HCT116 (cell line): Measurements from ENCODE around the gene NDUFB2. TPM values are rescaled to one million over a fixed set of nuclear protein-coding genes. Genes with fewer than 3 reads are reported as not detected.

Source experiments
- ATAC-seq: fragments of 200-7000 bp; cut with Tn5 transposase; 2 replicates; pipeline ENCODE4 v1.9.1; 2020; ENCODE audit warnings: mild to moderate bottlenecking, moderate library complexity
- BruUV-seq: library from RNA; stranded (reverse); fragments of 400-500 nt; replicated peaks from 2 replicates; lab custom pipeline; 2021; lab: Mats Ljungman, UMichigan
- CTCF ChIA-PET: fragments of 300-600 bp; sonication (Branson Sonifier 250); formaldehyde crosslinking; loops from one replicate; lab custom pipeline; 2021; ENCODE audit warnings: antibody characterized with exemption; lab: Charles Lee
- POLR2A ChIA-PET: fragments of 300-600, 350-600 bp; sonication (Branson Sonifier 250); formaldehyde crosslinking; loops from one replicate; lab custom pipeline; 2021; ENCODE audit warnings: antibody characterized with exemption; lab: Charles Lee
- RAD21 ChIA-PET, 2 experiments: fragments of 300-600 bp; sonication (Branson Sonifier 250); formaldehyde crosslinking; loops; one replicate each; lab custom pipeline; 2023; ENCODE audit warnings: low total read pairs in 2 of 2; ENCODE audit not compliant: uncharacterized antibody in 2 of 2, unreplicated experiment in 2 of 2, low non-redundant PET in 1 of 2; lab: Charles Lee
- DNase-seq: peaks from one replicate; pipeline ENCODE4 v3.0.0-alpha.2; 2010; ENCODE audit warnings: low read depth, low spot score
- H2AFZ ChIP-seq: fragments of 200-600 bp; shearing (Covaris generic), sonication (generic); 2 replicates; pipeline ENCODE4 v1.6.1; 2017; ENCODE audit warnings: low read depth, mixed run types, mixed read lengths, antibody characterized with exemption, low read length; ENCODE audit not compliant: poor library complexity, severe bottlenecking
- H3K27ac ChIP-seq: 2 replicates; pipeline ENCODE4 v1.5.1; 2012; ENCODE audit warnings: low read depth, low read length
- H3K27me3 ChIP-seq: fragments of 200-600 bp; sonication (generic); 2 replicates; pipeline ENCODE4 v1.6.1; 2016; ENCODE audit warnings: mixed run types, low read length, mixed read lengths; ENCODE audit not compliant: insufficient read depth
- H3K36me3 ChIP-seq, 2 experiments: fragments of 200-500 bp in 1 of 2; fragments of 200-600 bp in 1 of 2; sonication (Bioruptor generic) in 1 of 2; sonication (generic) in 1 of 2; 2 replicates each; pipeline versions ENCODE4 v1.5.1 to v1.6.1; 2014 to 2016; ENCODE audit warnings: low read length in 2 of 2, inconsistent platforms in 1 of 2, mixed read lengths in 1 of 2, mixed run types in 1 of 2; ENCODE audit not compliant: insufficient read depth in 2 of 2, control insufficient read depth in 1 of 2
- H3K4me1 ChIP-seq, 2 experiments: fragments of 200-600 bp in 1 of 2; sonication (generic) in 1 of 2; 2 replicates each; pipeline versions ENCODE4 v1.5.1 to v1.6.1; 2012 to 2017; ENCODE audit warnings: low read length in 2 of 2, inconsistent platforms in 1 of 2, mild to moderate bottlenecking in 1 of 2, mixed read lengths in 1 of 2, mixed run types in 1 of 2, moderate library complexity in 1 of 2; ENCODE audit not compliant: insufficient read depth in 2 of 2, control insufficient read depth in 1 of 2
- H3K4me2 ChIP-seq: fragments of 200-600 bp; sonication (generic); 2 replicates; pipeline ENCODE4 v1.6.1; 2017; ENCODE audit warnings: mixed run types, low read length, mixed read lengths
- H3K4me3 ChIP-seq, 2 experiments: fragments of 200-600 bp in 1 of 2; sonication (generic) in 1 of 2; replicated peaks in 1 of 2; 2 replicates each; pipeline ENCODE4 v1.5.1; 2011 to 2016; ENCODE audit warnings: low read length in 2 of 2, control low read depth in 1 of 2, low read depth in 1 of 2, mild to moderate bottlenecking in 1 of 2, mixed read lengths in 1 of 2, mixed run types in 1 of 2
- H3K79me2 ChIP-seq: fragments of 200-600 bp; sonication (generic); 2 replicates; pipeline ENCODE4 v1.6.1; 2017; ENCODE audit warnings: mild to moderate bottlenecking, mixed run types, low read length, moderate library complexity, mixed read lengths; ENCODE audit not compliant: insufficient read depth
- H3K9ac ChIP-seq: fragments of 200-600 bp; sonication (generic); 2 replicates; pipeline ENCODE4 v1.6.1; 2016; ENCODE audit warnings: low read length, mixed read lengths
- H3K9me2 ChIP-seq: fragments of 200-600 bp; sonication (generic), shearing (Covaris generic); 2 replicates; pipeline ENCODE4 v1.6.1; 2017; ENCODE audit warnings: mixed run types, mild to moderate bottlenecking, moderate library complexity; ENCODE audit not compliant: insufficient read depth
- H3K9me3 ChIP-seq, 2 experiments: fragments of 200-500 bp in 1 of 2; fragments of 200-600 bp in 1 of 2; sonication (Bioruptor generic) in 1 of 2; sonication (generic) in 1 of 2; 2 replicates each; pipeline ENCODE4 v1.6.1; 2014 to 2017; ENCODE audit warnings: low read length in 2 of 2, mixed read lengths in 2 of 2, inconsistent platforms in 1 of 2, low read depth in 1 of 2, mild to moderate bottlenecking in 1 of 2, mixed run types in 1 of 2, moderate library complexity in 1 of 2; ENCODE audit not compliant: control insufficient read depth in 1 of 2, insufficient read depth in 1 of 2
- H4K20me1 ChIP-seq: fragments of 200-600 bp; sonication (generic), shearing (Covaris generic); 2 replicates; pipeline ENCODE4 v1.6.1; 2017; ENCODE audit warnings: mixed run types, mild to moderate bottlenecking, moderate library complexity; ENCODE audit not compliant: insufficient read depth
- CEBPB ChIP-seq: IDR thresholded peaks from 2 replicates; pipeline ENCODE4 v1.6.1; 2012; ENCODE audit warnings: low read depth
- EGR1 ChIP-seq: IDR thresholded peaks from 2 replicates; pipeline ENCODE4 v1.6.1; 2012; ENCODE audit warnings: low read depth
- EZH2 ChIP-seq: fragments of 200-600 bp; sonication (generic); IDR thresholded peaks from 2 replicates; pipeline ENCODE4 v1.6.1; 2017; ENCODE audit warnings: antibody characterized with exemption, mixed run types
- POLR2AphosphoS5 ChIP-seq: IDR thresholded peaks from 2 replicates; pipeline ENCODE4 v1.6.1; 2011; ENCODE audit warnings: mild to moderate bottlenecking, low read depth, low read length, moderate library complexity
- RAD21 ChIP-seq: IDR thresholded peaks from 2 replicates; pipeline ENCODE4 v1.6.1; 2012; ENCODE audit warnings: low read depth, mild to moderate bottlenecking
- SIN3A ChIP-seq: IDR thresholded peaks from 2 replicates; pipeline ENCODE4 v1.6.1; 2012; ENCODE audit warnings: low read depth
- SP1 ChIP-seq: IDR thresholded peaks from 2 replicates; pipeline ENCODE4 v1.6.1; 2012; ENCODE audit warnings: low read depth
- SRF ChIP-seq: IDR thresholded peaks from 2 replicates; pipeline ENCODE4 v1.6.1; 2012; ENCODE audit warnings: low read depth
- TCF7L2 ChIP-seq: IDR thresholded peaks from 2 replicates; pipeline ENCODE4 v1.7.0; 2011; ENCODE audit warnings: borderline replicate concordance, inconsistent platforms; ENCODE audit not compliant: insufficient read depth, insufficient read length; ENCODE audit errors: extremely low read depth
- YY1 ChIP-seq: IDR thresholded peaks from 2 replicates; pipeline ENCODE4 v1.6.1; 2011; ENCODE audit warnings: low read length, low read depth, moderate library complexity, mild to moderate bottlenecking; ENCODE audit not compliant: insufficient replicate concordance; ENCODE audit errors: extremely low read depth
- ZFX ChIP-seq: fragments of 450-650 bp; IDR thresholded peaks from 2 replicates; pipeline ENCODE4 v1.6.1; 2017
- ZNF274 ChIP-seq: fragments of 200-500 bp; sonication (Bioruptor generic); IDR thresholded peaks from 2 replicates; pipeline ENCODE4 v1.6.1; 2014; ENCODE audit warnings: mild to moderate bottlenecking, low read depth, low read length, inconsistent platforms
- intact Hi-C: fragments of 100-400 bp; cut with micrococcal nuclease; formaldehyde crosslinking; loops from 2 replicates; pipeline ENCODE4 v1.10.0; 2022
- total RNA-seq: library from RNA; stranded (reverse); gene quantifications from one replicate; pipeline ENCODE4 v1.2.1, GENCODE V29; 2021; ENCODE audit not compliant: unreplicated experiment
- TF ChIP-seq, protein P1 (sequence below): IDR thresholded peaks from 2 replicates; pipeline ENCODE4 v1.6.1; 2012
- TF ChIP-seq, protein P2 (sequence below): IDR thresholded peaks from 2 replicates; pipeline ENCODE4 v1.6.1; 2012
- TF ChIP-seq, protein P3 (sequence below), 3 experiments: fragments of 200-600 bp in 1 of 3; sonication (generic) in 1 of 3; IDR thresholded peaks in 2 of 3; conservative IDR thresholded peaks in 1 of 3; 2 replicates each; pipeline ENCODE4 v1.5.1; 2012 to 2017; ENCODE audit warnings: low read depth in 2 of 3, low read length in 2 of 3, antibody characterized with exemption in 1 of 3, borderline replicate concordance in 1 of 3, control low read depth in 1 of 3, mild to moderate bottlenecking in 1 of 3, mixed read lengths in 1 of 3, mixed run types in 1 of 3, moderate library complexity in 1 of 3; ENCODE audit not compliant: insufficient read depth in 1 of 3

Gene NDUFB2
- total RNA-seq, 1 experiment from 2014 or later = 143 TPM

DNA sequence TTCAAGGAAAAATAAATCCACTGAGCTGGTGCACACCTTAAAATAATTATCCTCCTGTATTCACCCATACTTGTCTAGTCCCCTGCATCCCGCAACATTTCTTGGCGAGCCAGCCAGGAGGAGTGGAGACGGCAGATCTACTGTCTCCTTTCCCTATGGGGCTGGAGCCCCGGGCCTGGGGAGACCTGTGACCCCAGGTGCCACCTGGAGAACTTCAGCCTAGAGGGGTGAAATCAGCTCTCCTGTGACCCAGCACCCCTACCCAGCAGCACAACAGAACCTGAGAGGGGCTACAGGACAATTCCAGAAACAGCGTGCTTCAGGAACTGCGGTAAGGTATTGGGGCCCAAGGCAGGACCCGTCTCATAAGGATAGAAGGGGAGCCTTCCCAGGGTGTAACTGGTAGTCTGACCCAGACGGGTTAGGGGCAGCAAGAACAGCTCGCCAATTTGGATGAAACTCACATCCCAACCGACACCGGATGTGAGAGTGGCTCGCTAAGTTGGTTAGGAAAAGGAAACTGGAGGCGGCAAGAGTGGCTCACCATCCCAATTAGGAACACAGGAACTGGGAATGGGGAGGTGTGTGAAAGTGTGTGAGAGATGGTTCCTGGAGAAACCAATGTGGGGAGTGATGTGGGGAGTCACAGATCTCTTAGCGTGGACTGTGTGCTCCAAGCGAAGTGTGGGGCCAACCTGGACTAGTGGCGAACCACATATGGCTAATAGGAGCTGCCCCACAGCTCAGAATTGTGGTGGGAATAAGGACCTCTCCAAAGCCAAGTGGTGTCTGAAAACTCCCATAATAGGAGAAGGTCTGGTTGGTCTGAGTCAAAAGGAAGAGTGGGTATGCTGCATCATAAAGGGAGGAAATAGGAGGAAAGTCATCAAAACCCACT is 40.7 kb upstream of the NDUFB2 start:
- Histone ChIP-seq H3K4me1 (peaks cover 0 to 9% of the 10 kb centered on the region in 2 experiments; a peak in 1 of 4 replicates), H3K36me3 (no peaks in the 10 kb centered on the region), H3K27ac (no peak overlapping the region), H3K9me2 (no peaks in the 10 kb centered on the region), H3K4me2 (no peak overlapping the region; the same call in 1 of the 2 replicates), H3K4me3 (no peak overlapping the region), H4K20me1 (no peaks in the 10 kb centered on the region), H3K27me3 (peaks cover 4% of the 10 kb centered on the region; the same call in 1 of the 2 replicates), H3K79me2 (no peaks in the 10 kb centered on the region), H3K9ac (no peak overlapping the region), H2AFZ (no peak overlapping the region), H3K9me3 (no peaks in the 10 kb centered on the region)
- ChIA-PET RAD21 (no interaction called here), CTCF (no interaction called here), POLR2A (interaction anchor here (0.6 kb wide), 1 partner anchor 257 kb away, joined by 4 read pairs; the partner anchor contains the start of gene SLC37A3)
- BruUV-seq = no TSS peak
- intact Hi-C loops = no loop called here
- TF ChIP-seq SIN3A (no peak), RAD21 (no peak), EZH2 (no peak), ZNF274 (no peak), CEBPB (no peak), EGR1 (no peak), YY1 (no peak), SP1 (no peak), POLR2AphosphoS5 (no peak), SRF (no peak), ZFX (no peak), TCF7L2 (no peak)
- TF ChIP-seq, protein P1, sequence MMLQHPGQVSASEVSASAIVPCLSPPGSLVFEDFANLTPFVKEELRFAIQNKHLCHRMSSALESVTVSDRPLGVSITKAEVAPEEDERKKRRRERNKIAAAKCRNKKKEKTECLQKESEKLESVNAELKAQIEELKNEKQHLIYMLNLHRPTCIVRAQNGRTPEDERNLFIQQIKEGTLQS = no peak
- TF ChIP-seq, protein P2, sequence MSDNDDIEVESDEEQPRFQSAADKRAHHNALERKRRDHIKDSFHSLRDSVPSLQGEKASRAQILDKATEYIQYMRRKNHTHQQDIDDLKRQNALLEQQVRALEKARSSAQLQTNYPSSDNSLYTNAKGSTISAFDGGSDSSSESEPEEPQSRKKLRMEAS = no peak
- TF ChIP-seq, protein P3, sequence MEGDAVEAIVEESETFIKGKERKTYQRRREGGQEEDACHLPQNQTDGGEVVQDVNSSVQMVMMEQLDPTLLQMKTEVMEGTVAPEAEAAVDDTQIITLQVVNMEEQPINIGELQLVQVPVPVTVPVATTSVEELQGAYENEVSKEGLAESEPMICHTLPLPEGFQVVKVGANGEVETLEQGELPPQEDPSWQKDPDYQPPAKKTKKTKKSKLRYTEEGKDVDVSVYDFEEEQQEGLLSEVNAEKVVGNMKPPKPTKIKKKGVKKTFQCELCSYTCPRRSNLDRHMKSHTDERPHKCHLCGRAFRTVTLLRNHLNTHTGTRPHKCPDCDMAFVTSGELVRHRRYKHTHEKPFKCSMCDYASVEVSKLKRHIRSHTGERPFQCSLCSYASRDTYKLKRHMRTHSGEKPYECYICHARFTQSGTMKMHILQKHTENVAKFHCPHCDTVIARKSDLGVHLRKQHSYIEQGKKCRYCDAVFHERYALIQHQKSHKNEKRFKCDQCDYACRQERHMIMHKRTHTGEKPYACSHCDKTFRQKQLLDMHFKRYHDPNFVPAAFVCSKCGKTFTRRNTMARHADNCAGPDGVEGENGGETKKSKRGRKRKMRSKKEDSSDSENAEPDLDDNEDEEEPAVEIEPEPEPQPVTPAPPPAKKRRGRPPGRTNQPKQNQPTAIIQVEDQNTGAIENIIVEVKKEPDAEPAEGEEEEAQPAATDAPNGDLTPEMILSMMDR (IDR thresholded peaks at IDR 0.05 in 2 of 3, conservative IDR thresholded peaks at IDR 0.05 in 1 of 3; ENCODE audit: borderline replicate concordance in 1 of 3, insufficient read depth in 1 of 3, low read depth in 2 of 3, low read length in 2 of 3) = no peak
- ATAC-seq = no peak
- DNase-seq = no peak
